ENCODE measurements around the gene C11orf86.

Gene C11orf86

GRCh38 chr11:66970371-66970806 lies 4.7 kb upstream of the C11orf86 start:
- H3K4me1 ChIP-seq (ENCODE audit: low read length), result no peaks in the 10 kb centered on the region
- no peak overlapping the region for H3K27ac ChIP-seq (ENCODE audit: low read length)
- peaks cover 6% of the 10 kb centered on the region; the same call in 1 of the 2 replicates for H3K27me3 ChIP-seq (ENCODE audit: low read depth, low read length)
- H3K4me2 ChIP-seq (ENCODE audit: low read length), result no peak overlapping the region
- no peaks in the 10 kb centered on the region for H3K79me2 ChIP-seq (ENCODE audit: low read length)
- no peaks in the 10 kb centered on the region for H3K36me3 ChIP-seq (replicated peaks; ENCODE audit: low read depth, low read length)
- H2AFZ ChIP-seq (ENCODE audit: low read depth, low read length), result no peak overlapping the region
- TF ChIP-seq CTCF (IDR thresholded peaks at IDR 0.05; ENCODE audit: low read depth, low read length) (no peak), EZH2phosphoT487 (IDR thresholded peaks at IDR 0.05; ENCODE audit: low read depth) (no peak)
- no peak overlapping the region for H3K9ac ChIP-seq (ENCODE audit: low read length)
- no peaks in the 10 kb centered on the region for H3K9me3 ChIP-seq (ENCODE audit: insufficient read depth, low read length)
- H3K4me3 ChIP-seq (ENCODE audit: low read length), result no peak overlapping the region
- H4K20me1 ChIP-seq (ENCODE audit: insufficient read depth, low read length), result no peaks in the 10 kb centered on the region

GRCh38 chr11:66970807-66971442 lies 4.2 kb upstream of the C11orf86 start:
- H4K20me1 ChIP-seq (ENCODE audit: insufficient read depth, low read length), result no peaks in the 10 kb centered on the region
- no peaks in the 10 kb centered on the region for H3K9me3 ChIP-seq (ENCODE audit: insufficient read depth, low read length)
- no peak for TF ChIP-seq CTCF (IDR thresholded peaks at IDR 0.05; ENCODE audit: low read depth, low read length)
- TF ChIP-seq EZH2phosphoT487 (IDR thresholded peaks at IDR 0.05; ENCODE audit: low read depth), result no peak
- H3K4me3 ChIP-seq (ENCODE audit: low read length), result no peak overlapping the region
- no peaks in the 10 kb centered on the region for H3K79me2 ChIP-seq (ENCODE audit: low read length)
- no peak overlapping the region for H3K27ac ChIP-seq (ENCODE audit: low read length)
- H2AFZ ChIP-seq (ENCODE audit: low read depth, low read length), result peak overlapping the region; percentile 4; the same call in 1 of the 2 replicates
- H3K9ac ChIP-seq (ENCODE audit: low read length), result no peak overlapping the region
- no peaks in the 10 kb centered on the region for H3K4me1 ChIP-seq (ENCODE audit: low read length)
- no peak overlapping the region for H3K4me2 ChIP-seq (ENCODE audit: low read length)
- peaks cover 6% of the 10 kb centered on the region; the same call in 1 of the 2 replicates for H3K27me3 ChIP-seq (ENCODE audit: low read depth, low read length)
- no peaks in the 10 kb centered on the region for H3K36me3 ChIP-seq (replicated peaks; ENCODE audit: low read depth, low read length)

GRCh38 chr11:66971488-66971887 lies 3.6 kb upstream of the C11orf86 start:
- H3K4me1 ChIP-seq (ENCODE audit: low read length), result no peaks in the 10 kb centered on the region
- H3K9me3 ChIP-seq (ENCODE audit: insufficient read depth, low read length), result no peaks in the 10 kb centered on the region
- H3K9ac ChIP-seq (ENCODE audit: low read length), result no peak overlapping the region
- no peak overlapping the region for H3K4me2 ChIP-seq (ENCODE audit: low read length)
- H3K27ac ChIP-seq (ENCODE audit: low read length), result no peak overlapping the region
- H3K27me3 ChIP-seq (ENCODE audit: low read depth, low read length), result peaks cover 6% of the 10 kb centered on the region; the same call in 1 of the 2 replicates
- H3K79me2 ChIP-seq (ENCODE audit: low read length), result no peaks in the 10 kb centered on the region
- H3K4me3 ChIP-seq (ENCODE audit: low read length), result no peak overlapping the region
- H2AFZ ChIP-seq (ENCODE audit: low read depth, low read length), result 0 out of 2 replicates have a peak overlapping the region, but pooled peaks have one; percentile 4
- TF ChIP-seq EZH2phosphoT487 (IDR thresholded peaks at IDR 0.05; ENCODE audit: low read depth) (no peak), CTCF (IDR thresholded peaks at IDR 0.05; ENCODE audit: low read depth, low read length) (no peak)
- no peaks in the 10 kb centered on the region for H4K20me1 ChIP-seq (ENCODE audit: insufficient read depth, low read length)
- H3K36me3 ChIP-seq (replicated peaks; ENCODE audit: low read depth, low read length), result no peaks in the 10 kb centered on the region

GRCh38 chr11:66973956-66974580 lies 1.0 kb upstream of the C11orf86 start:
- Histone ChIP-seq H3K27ac (ENCODE audit: low read length) (no peak overlapping the region), H3K4me2 (ENCODE audit: low read length) (no peak overlapping the region), H3K27me3 (ENCODE audit: low read depth, low read length) (peaks cover 6% of the 10 kb centered on the region; the same call in 1 of the 2 replicates), H3K9ac (ENCODE audit: low read length) (no peak overlapping the region), H4K20me1 (ENCODE audit: insufficient read depth, low read length) (no peaks in the 10 kb centered on the region), H3K9me3 (ENCODE audit: insufficient read depth, low read length) (no peaks in the 10 kb centered on the region), H3K4me1 (ENCODE audit: low read length) (no peaks in the 10 kb centered on the region), H3K36me3 (replicated peaks; ENCODE audit: low read depth, low read length) (no peaks in the 10 kb centered on the region), H3K4me3 (ENCODE audit: low read length) (no peak overlapping the region), H2AFZ (ENCODE audit: low read depth, low read length) (no peak overlapping the region), H3K79me2 (ENCODE audit: low read length) (no peaks in the 10 kb centered on the region)
- TF ChIP-seq CTCF (IDR thresholded peaks at IDR 0.05; ENCODE audit: low read depth, low read length) (no peak), EZH2phosphoT487 (IDR thresholded peaks at IDR 0.05; ENCODE audit: low read depth) (no peak)

Measured in OCI-LY3 (cell line).